GM13977 (cell line): Measurements from ENCODE around the gene DECR2.

ENCODE experiments used
- DNase-seq: peaks from one replicate; pipeline ENCODE4 v3.0.0; 2012; ENCODE audit warnings: low spot score
- in situ Hi-C: fragments of 300-500 bp; cut with MboI; formaldehyde crosslinking; loops from one replicate; pipeline ENCODE4 v1.12.0; 2022; ENCODE audit warnings: low sequenced_read_pairs, low pct_unique_long_range_greater_than_20kb, mixed read lengths, inconsistent platforms; ENCODE audit not compliant: unreplicated experiment
- TF ChIP-seq, protein P1 (sequence below): IDR thresholded peaks from 2 replicates; pipeline ENCODE4 v1.5.1; 2012; ENCODE audit warnings: mild to moderate bottlenecking, control low read depth; ENCODE audit not compliant: insufficient read depth; ENCODE audit errors: extremely low read depth, missing control alignments

DECR2 gene

DNA sequence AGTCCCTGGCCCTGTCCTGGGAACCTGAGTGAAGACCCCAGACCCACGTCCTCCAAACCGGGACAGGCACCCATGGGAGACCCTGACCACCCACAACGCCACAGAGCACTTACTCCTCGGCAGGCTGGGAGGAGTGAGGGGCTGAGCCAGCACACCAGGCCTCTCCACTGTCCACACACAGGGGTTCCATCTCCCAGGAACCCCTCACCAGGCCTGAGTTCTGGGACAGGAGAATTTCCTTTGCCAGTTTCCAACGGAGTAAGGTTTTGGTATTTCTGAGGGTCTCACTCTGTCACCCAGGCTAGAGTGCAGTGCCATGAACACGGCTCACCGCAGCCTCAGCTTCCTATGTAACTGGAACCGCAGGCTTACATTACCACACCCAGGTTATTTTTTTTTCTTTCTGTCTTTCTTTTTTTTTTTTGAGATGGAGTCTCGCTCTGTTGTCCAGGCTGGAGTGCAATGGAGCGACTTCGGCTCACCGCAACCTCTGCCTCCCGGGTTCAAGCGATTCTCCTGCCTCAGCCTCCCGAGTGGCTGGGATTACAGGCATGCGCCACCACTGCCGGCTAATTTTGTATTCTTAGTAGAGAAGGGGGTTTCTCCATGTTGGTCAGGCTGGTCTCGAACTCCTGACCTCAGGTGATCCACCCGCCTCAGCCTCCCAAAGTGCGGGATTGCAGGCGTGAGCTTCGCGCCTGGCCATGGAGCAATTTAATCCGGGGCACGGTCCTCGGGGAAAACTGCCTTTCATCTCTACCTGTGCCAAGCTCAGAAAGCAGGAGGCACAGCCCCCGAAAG lies 21.5 kb upstream of the DECR2 start:
- DNase-seq, result no peak
- TF ChIP-seq, protein P1, sequence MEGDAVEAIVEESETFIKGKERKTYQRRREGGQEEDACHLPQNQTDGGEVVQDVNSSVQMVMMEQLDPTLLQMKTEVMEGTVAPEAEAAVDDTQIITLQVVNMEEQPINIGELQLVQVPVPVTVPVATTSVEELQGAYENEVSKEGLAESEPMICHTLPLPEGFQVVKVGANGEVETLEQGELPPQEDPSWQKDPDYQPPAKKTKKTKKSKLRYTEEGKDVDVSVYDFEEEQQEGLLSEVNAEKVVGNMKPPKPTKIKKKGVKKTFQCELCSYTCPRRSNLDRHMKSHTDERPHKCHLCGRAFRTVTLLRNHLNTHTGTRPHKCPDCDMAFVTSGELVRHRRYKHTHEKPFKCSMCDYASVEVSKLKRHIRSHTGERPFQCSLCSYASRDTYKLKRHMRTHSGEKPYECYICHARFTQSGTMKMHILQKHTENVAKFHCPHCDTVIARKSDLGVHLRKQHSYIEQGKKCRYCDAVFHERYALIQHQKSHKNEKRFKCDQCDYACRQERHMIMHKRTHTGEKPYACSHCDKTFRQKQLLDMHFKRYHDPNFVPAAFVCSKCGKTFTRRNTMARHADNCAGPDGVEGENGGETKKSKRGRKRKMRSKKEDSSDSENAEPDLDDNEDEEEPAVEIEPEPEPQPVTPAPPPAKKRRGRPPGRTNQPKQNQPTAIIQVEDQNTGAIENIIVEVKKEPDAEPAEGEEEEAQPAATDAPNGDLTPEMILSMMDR, result no peak
- in situ Hi-C loops, result no loop called here

DNA sequence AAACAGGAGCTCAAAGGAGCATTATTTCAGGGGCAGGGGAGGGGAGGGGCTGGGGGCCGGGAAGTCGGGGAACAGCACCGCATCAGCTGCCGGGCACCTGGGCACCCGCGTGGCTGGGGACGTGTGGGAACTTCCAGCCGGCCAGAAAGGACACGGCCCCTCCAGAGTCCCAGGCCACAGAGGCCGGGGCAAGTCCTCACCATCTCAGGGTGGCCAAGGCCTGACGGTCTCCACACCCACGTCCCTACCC lies 21.0 kb upstream of the DECR2 start:
- no peak for DNase-seq
- in situ Hi-C loops, result no loop called here
- TF ChIP-seq, protein P1, result no peak

DNA sequence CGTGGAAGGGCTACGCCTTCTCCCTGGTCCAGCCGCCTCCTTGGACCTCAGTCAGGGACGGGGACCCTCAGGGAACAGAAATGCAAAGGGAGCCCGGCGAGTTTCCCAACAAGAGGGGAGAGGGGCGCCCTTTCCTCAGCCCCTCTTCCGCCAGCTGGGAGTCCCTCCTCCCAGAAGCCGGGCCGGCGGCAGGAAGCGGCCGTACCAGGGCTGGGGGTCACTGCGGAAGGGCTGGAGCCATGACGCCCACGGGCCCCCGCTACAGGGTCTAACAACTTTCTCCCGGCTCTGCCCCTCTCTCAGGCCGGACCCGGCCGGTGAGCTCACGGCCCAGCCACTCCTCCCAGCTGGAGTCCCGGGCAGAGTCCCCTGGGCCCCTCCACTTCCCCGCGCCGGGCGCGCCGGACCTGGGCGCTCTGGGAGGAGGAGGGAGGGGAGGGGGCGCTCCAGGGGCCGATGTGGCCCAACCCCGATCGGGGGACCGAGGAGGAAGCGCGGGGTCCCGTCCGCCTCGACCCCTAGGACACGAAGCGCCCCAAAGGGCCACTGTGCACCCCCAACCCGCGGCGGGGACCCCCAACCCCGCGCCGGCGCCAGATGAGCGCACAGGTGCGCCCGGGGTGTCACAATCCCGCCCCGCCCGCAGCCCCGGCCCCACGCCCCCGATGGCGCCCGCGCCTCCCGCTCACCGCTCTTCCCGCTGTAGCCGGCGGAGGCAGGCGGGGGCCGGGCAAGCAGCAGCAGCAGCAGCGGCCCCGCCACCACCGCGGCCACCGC lies 20.5 kb upstream of the DECR2 start:
- in situ Hi-C loops, result no loop called here
- DNase-seq, result peak; percentile 59
- TF ChIP-seq, protein P1, result no peak

DNA sequence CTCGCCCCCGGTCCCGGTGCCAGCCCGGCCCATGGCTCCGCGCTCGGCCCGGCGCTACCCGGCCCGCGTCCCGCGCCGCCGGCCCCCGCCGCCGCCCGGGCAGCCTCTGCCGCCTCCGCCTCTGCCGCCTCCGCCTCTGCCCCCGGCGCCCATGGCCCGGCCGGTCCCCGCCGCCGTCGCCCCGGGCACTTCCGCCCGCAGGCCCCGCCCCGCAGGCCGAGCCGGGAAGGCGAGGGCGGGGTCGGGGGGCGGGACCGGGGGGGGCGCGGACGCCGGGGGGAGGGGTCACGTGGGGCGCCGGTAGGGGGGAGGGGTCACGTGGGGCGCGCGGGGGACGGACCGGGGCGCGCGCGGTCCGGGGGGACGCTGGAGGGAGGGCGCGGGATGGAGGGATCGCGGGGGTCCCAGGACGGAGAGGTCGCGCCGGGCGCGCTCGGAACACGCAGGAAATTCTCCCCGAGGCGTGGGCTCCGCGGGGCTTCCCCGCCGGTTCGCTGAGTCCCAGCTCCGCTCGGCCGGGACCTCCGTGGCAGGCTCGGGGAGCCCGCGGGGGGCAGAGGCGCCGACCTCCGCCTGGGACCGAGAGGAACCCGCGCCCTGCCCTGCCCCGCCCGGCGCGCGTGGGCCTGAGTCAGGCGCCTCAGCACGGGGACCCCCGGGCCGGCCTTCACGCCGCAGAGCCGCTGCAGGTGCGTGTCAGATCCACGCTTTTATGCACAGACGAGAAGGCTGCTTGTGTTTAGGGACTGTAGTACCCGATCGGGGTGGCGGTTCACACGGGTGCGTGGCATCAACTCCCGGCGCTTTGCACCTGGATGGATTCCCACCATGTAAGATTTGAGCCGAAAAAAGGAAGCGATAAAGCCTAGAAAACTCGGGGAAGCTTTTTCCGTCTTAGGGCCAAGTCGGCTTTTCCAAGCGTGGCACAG lies 19.6 kb upstream of the DECR2 start, which contains the start of gene PGAP6:
TSS of gene PGAP6 (minus strand) at position 190 of the 929 bp plus-strand sequence. CDS start at position 33, 157 bp downstream.
- TF ChIP-seq, protein P1, result no peak
- DNase-seq, result peak; percentile 96
- in situ Hi-C loops, result no loop called here

DNA sequence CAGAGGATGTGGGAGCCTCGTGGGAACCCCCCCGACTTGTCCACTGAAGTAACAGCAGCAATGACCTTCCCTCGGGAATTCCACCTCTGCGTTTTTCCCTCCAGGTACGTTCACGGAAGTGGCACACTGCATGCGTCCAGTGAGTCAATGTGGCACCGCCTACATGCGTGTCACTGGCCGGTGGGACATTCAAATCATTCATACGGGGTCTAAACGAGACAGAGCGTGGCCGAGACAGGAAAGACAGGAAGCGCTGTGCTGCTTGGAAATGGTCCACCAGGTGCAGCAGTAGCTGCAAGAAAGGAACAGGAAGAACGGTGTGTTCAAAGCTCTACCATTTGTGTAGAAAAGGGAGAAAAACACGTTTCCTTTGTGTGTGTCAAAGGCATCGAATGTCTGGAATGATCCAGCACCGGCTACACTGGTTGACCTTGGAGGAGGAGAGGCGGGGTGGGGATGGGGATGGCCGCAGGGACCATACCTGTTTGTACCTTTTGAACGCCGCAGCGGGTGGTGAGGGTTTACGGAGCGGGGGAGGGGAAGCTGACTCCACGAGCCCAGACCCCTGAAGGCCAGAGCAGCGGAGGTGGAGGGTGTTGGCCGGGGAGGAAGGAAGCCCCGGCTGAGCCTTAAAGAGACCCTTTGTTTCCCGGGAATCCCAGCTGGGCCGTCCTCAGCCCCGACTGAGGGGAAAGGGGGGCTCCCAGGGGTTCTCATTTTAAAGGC lies 18.2 kb upstream of the DECR2 start:
- in situ Hi-C loops, result no loop called here
- no peak for DNase-seq
- TF ChIP-seq, protein P1, result no peak
